Karpas-422 (cell line): Measurements from ENCODE around the gene BTBD17. TPM values are rescaled to one million over a fixed set of nuclear protein-coding genes. Genes with fewer than 3 reads are reported as not detected.

Experiments
- DNase-seq: peaks from one replicate; pipeline ENCODE4 v3.0.0-alpha.2; 2015
- H2AFZ ChIP-seq: fragments of 200-600 bp; sonication (generic); 2 replicates; pipeline ENCODE4 v1.6.1; 2014; ENCODE audit warnings: antibody characterized with exemption, low read length, mixed read lengths
- H3K27ac ChIP-seq: fragments of 200-600 bp; sonication (generic); 2 replicates; pipeline ENCODE4 v1.5.1; 2014; ENCODE audit warnings: mild to moderate bottlenecking, low read length, moderate library complexity
- H3K27me3 ChIP-seq: fragments of 200-600 bp; sonication (generic); 2 replicates; pipeline ENCODE4 v1.6.1; 2014; ENCODE audit warnings: low read length, mixed read lengths
- H3K36me3 ChIP-seq: fragments of 200-600 bp; sonication (generic); 2 replicates; pipeline ENCODE4 v1.6.1; 2014; ENCODE audit warnings: low read length, mixed read lengths; ENCODE audit not compliant: insufficient read depth
- H3K4me1 ChIP-seq: fragments of 200-600 bp; sonication (generic); 2 replicates; pipeline ENCODE4 v1.6.1; 2014; ENCODE audit warnings: mild to moderate bottlenecking, low read length, mixed read lengths
- H3K4me2 ChIP-seq: fragments of 200-600 bp; sonication (generic); 2 replicates; pipeline ENCODE4 v1.6.1; 2014; ENCODE audit warnings: low read length, low read depth, mild to moderate bottlenecking; ENCODE audit not compliant: poor library complexity, severe bottlenecking
- H3K4me3 ChIP-seq: fragments of 200-600 bp; sonication (generic); 2 replicates; pipeline ENCODE4 v1.5.1; 2014; ENCODE audit warnings: mild to moderate bottlenecking, antibody characterized with exemption, low read length, mixed read lengths
- H3K79me2 ChIP-seq: fragments of 200-600 bp; sonication (generic); 2 replicates; pipeline ENCODE4 v1.6.1; 2014; ENCODE audit warnings: mild to moderate bottlenecking, low read length, mixed read lengths
- H3K9ac ChIP-seq: fragments of 200-600 bp; sonication (generic); 2 replicates; pipeline ENCODE4 v1.6.0; 2014; ENCODE audit warnings: low read length
- H3K9me2 ChIP-seq: fragments of 200-600 bp; sonication (generic), shearing (Covaris generic); replicated peaks from 2 replicates; pipeline ENCODE4 v1.6.0; 2014; ENCODE audit warnings: mild to moderate bottlenecking, low read length, moderate library complexity; ENCODE audit not compliant: insufficient read depth
- H3K9me3 ChIP-seq: fragments of 300-700, 200-600 bp; sonication (generic); 2 replicates; pipeline ENCODE4 v1.6.1; 2014; ENCODE audit warnings: low read length, mixed read lengths
- H4K20me1 ChIP-seq: fragments of 200-600 bp; sonication (generic); 2 replicates; pipeline ENCODE4 v1.6.1; 2014; ENCODE audit warnings: mild to moderate bottlenecking, antibody characterized with exemption, low read length, low read depth; ENCODE audit not compliant: insufficient read depth
- total RNA-seq: library from RNA; depleted of rRNA; stranded (reverse); fragments of >200 nt; shearing (Covaris generic); gene quantifications from 2 replicates; pipeline ENCODE4 v1.2.3, GENCODE V29; 2014; ENCODE audit warnings: low replicate concordance

The BTBD17 gene
- total RNA-seq, 1 experiment from 2014 or later: not detected

- Histone ChIP-seq H3K27ac (no peak overlapping the region), H3K4me2 (no peak overlapping the region), H3K79me2 (no peaks in the 10 kb centered on the region), H3K27me3 (no peaks in the 10 kb centered on the region), H2AFZ (no peak overlapping the region), H3K9me2 (no peaks in the 10 kb centered on the region), H4K20me1 (no peaks in the 10 kb centered on the region), H3K4me3 (no peak overlapping the region), H3K36me3 (no peaks in the 10 kb centered on the region), H3K9ac (no peak overlapping the region), H3K4me1 (no peaks in the 10 kb centered on the region), H3K9me3 (no peaks in the 10 kb centered on the region)
- DNase-seq: no peak
Measured at GRCh38 chr17:74350486-74350885, 11.2 kb downstream of the BTBD17 start.

- H2AFZ ChIP-seq: no peak overlapping the region
- H3K9ac ChIP-seq: no peak overlapping the region
- no peaks in the 10 kb centered on the region for H3K36me3 ChIP-seq
- H3K27me3 ChIP-seq: no peaks in the 10 kb centered on the region
- H3K9me2 ChIP-seq: no peaks in the 10 kb centered on the region
- H3K27ac ChIP-seq: no peak overlapping the region
- H3K4me1 ChIP-seq: no peaks in the 10 kb centered on the region
- H4K20me1 ChIP-seq: no peaks in the 10 kb centered on the region
- H3K4me3 ChIP-seq: no peak overlapping the region
- DNase-seq: no peak
- no peaks in the 10 kb centered on the region for H3K79me2 ChIP-seq
- no peaks in the 10 kb centered on the region for H3K9me3 ChIP-seq
- no peak overlapping the region for H3K4me2 ChIP-seq
Measured at GRCh38 chr17:74349120-74349519, 12.5 kb downstream of the BTBD17 start.

GRCh38 chr17:74347646-74348045 lies 14.0 kb downstream of the BTBD17 start:
- no peak overlapping the region for H3K9ac ChIP-seq
- no peaks in the 10 kb centered on the region for H4K20me1 ChIP-seq
- no peak for DNase-seq
- no peaks in the 10 kb centered on the region for H3K9me2 ChIP-seq
- H3K4me2 ChIP-seq: no peak overlapping the region
- no peaks in the 10 kb centered on the region for H3K27me3 ChIP-seq
- H3K36me3 ChIP-seq: no peaks in the 10 kb centered on the region
- no peaks in the 10 kb centered on the region for H3K4me1 ChIP-seq
- no peaks in the 10 kb centered on the region for H3K79me2 ChIP-seq
- H2AFZ ChIP-seq: no peak overlapping the region
- no peaks in the 10 kb centered on the region for H3K9me3 ChIP-seq
- no peak overlapping the region for H3K4me3 ChIP-seq
- H3K27ac ChIP-seq: no peak overlapping the region

- no peak overlapping the region for H3K4me2 ChIP-seq
- no peak overlapping the region for H2AFZ ChIP-seq
- no peaks in the 10 kb centered on the region for H4K20me1 ChIP-seq
- no peak for DNase-seq
- no peaks in the 10 kb centered on the region for H3K36me3 ChIP-seq
- no peak overlapping the region for H3K9ac ChIP-seq
- no peaks in the 10 kb centered on the region for H3K79me2 ChIP-seq
- H3K9me3 ChIP-seq: no peaks in the 10 kb centered on the region
- H3K27ac ChIP-seq: no peak overlapping the region
- no peaks in the 10 kb centered on the region for H3K27me3 ChIP-seq
- H3K4me3 ChIP-seq: no peak overlapping the region
- H3K4me1 ChIP-seq: no peaks in the 10 kb centered on the region
- no peaks in the 10 kb centered on the region for H3K9me2 ChIP-seq
Measured at GRCh38 chr17:74345433-74346241, 16.0 kb downstream of the BTBD17 start.

- no peak overlapping the region for H3K4me2 ChIP-seq
- H3K9me2 ChIP-seq: no peaks in the 10 kb centered on the region
- H3K27ac ChIP-seq: no peak overlapping the region
- no peaks in the 10 kb centered on the region; the same call in 1 of the 2 replicates for H3K4me1 ChIP-seq
- no peaks in the 10 kb centered on the region for H3K36me3 ChIP-seq
- no peaks in the 10 kb centered on the region for H3K79me2 ChIP-seq
- H3K9me3 ChIP-seq: no peaks in the 10 kb centered on the region
- DNase-seq: no peak
- H3K9ac ChIP-seq: no peak overlapping the region
- H4K20me1 ChIP-seq: no peaks in the 10 kb centered on the region
- no peak overlapping the region for H3K4me3 ChIP-seq
- H3K27me3 ChIP-seq: no peaks in the 10 kb centered on the region
- H2AFZ ChIP-seq: no peak overlapping the region
Measured at GRCh38 chr17:74344658-74345057, 17.0 kb downstream of the BTBD17 start.

GRCh38 chr17:74343526-74344284 lies 18.0 kb downstream of the BTBD17 start:
- no peaks in the 10 kb centered on the region for H3K9me3 ChIP-seq
- no peaks in the 10 kb centered on the region for H3K9me2 ChIP-seq
- H3K27ac ChIP-seq: no peak overlapping the region
- H2AFZ ChIP-seq: no peak overlapping the region
- no peaks in the 10 kb centered on the region; the same call in 1 of the 2 replicates for H3K4me1 ChIP-seq
- no peak overlapping the region for H3K9ac ChIP-seq
- H3K36me3 ChIP-seq: no peaks in the 10 kb centered on the region
- no peak overlapping the region for H3K4me3 ChIP-seq
- no peaks in the 10 kb centered on the region for H3K79me2 ChIP-seq
- H3K27me3 ChIP-seq: no peaks in the 10 kb centered on the region
- DNase-seq: no peak
- H3K4me2 ChIP-seq: no peak overlapping the region
- H4K20me1 ChIP-seq: no peaks in the 10 kb centered on the region

GRCh38 chr17:74343121-74343520 lies 18.5 kb downstream of the BTBD17 start:
- no peaks in the 10 kb centered on the region for H3K9me2 ChIP-seq
- H3K9me3 ChIP-seq: no peaks in the 10 kb centered on the region
- H3K27ac ChIP-seq: no peak overlapping the region
- H3K9ac ChIP-seq: no peak overlapping the region
- no peaks in the 10 kb centered on the region for H3K36me3 ChIP-seq
- H2AFZ ChIP-seq: no peak overlapping the region
- H3K27me3 ChIP-seq: no peaks in the 10 kb centered on the region
- H3K4me3 ChIP-seq: no peak overlapping the region
- no peaks in the 10 kb centered on the region for H3K79me2 ChIP-seq
- no peaks in the 10 kb centered on the region for H4K20me1 ChIP-seq
- no peaks in the 10 kb centered on the region; the same call in 1 of the 2 replicates for H3K4me1 ChIP-seq
- DNase-seq: no peak
- no peak overlapping the region for H3K4me2 ChIP-seq

GRCh38 chr17:74342224-74342623 lies 19.4 kb downstream of the BTBD17 start:
- no peaks in the 10 kb centered on the region for H3K36me3 ChIP-seq
- H2AFZ ChIP-seq: no peak overlapping the region
- H4K20me1 ChIP-seq: no peaks in the 10 kb centered on the region
- H3K4me1 ChIP-seq: no peaks in the 10 kb centered on the region; the same call in 1 of the 2 replicates
- no peak for DNase-seq
- no peak overlapping the region for H3K27ac ChIP-seq
- no peaks in the 10 kb centered on the region for H3K79me2 ChIP-seq
- no peak overlapping the region for H3K9ac ChIP-seq
- no peaks in the 10 kb centered on the region for H3K9me3 ChIP-seq
- H3K4me2 ChIP-seq: no peak overlapping the region
- no peaks in the 10 kb centered on the region for H3K9me2 ChIP-seq
- H3K27me3 ChIP-seq: no peaks in the 10 kb centered on the region
- H3K4me3 ChIP-seq: no peak overlapping the region
